IMR-90 (cell line): ENCODE data around the gene TRABD2A.

ENCODE experiments used
- BHLHE40 ChIP-seq: fragments of 150-350 bp; IDR thresholded peaks from 2 replicates; pipeline ENCODE4 v1.6.1; 2016; ENCODE audit warnings: mild to moderate bottlenecking, low read depth, low read length
- CEBPB ChIP-seq: IDR thresholded peaks from 2 replicates; pipeline ENCODE4 v1.6.1; 2012; ENCODE audit warnings: low read depth, low read length, improper control_type of control experiment
- CTCF ChIP-seq: conservative IDR thresholded peaks from 2 replicates; pipeline ENCODE4 v1.5.1; 2012; ENCODE audit warnings: mild to moderate bottlenecking, low read depth, low read length, improper control_type of control experiment
- MAFK ChIP-seq: IDR thresholded peaks from 2 replicates; pipeline ENCODE4 v1.6.1; 2012; ENCODE audit warnings: low read depth, low read length, improper control_type of control experiment
- MAZ ChIP-seq: IDR thresholded peaks from 2 replicates; pipeline ENCODE4 v1.6.1; 2012; ENCODE audit warnings: low read depth, mild to moderate bottlenecking, low read length, improper control_type of control experiment, moderate library complexity, borderline replicate concordance
- MXI1 ChIP-seq: IDR thresholded peaks from 2 replicates; pipeline ENCODE4 v1.6.1; 2012; ENCODE audit warnings: low read depth, mild to moderate bottlenecking, low read length, moderate library complexity, borderline replicate concordance
- NFE2L2 ChIP-seq: fragments of 150-350 bp; IDR thresholded peaks from 2 replicates; pipeline ENCODE4 v1.6.1; 2016; ENCODE audit warnings: low read depth, mild to moderate bottlenecking, low read length
- POLR2A ChIP-seq: IDR thresholded peaks from 2 replicates; pipeline ENCODE4 v1.6.1; 2012; ENCODE audit warnings: mild to moderate bottlenecking, low read depth, low read length
- RAD21 ChIP-seq: IDR thresholded peaks from 2 replicates; pipeline ENCODE4 v1.6.1; 2012; ENCODE audit warnings: low read length, improper control_type of control experiment
- RCOR1 ChIP-seq: IDR thresholded peaks from 2 replicates; pipeline ENCODE4 v1.6.1; 2012; ENCODE audit warnings: mild to moderate bottlenecking, low read length, improper control_type of control experiment; ENCODE audit not compliant: insufficient replicate concordance
- RFX5 ChIP-seq: IDR thresholded peaks from 2 replicates; pipeline ENCODE4 v1.8.0; 2012; ENCODE audit warnings: low read depth, mild to moderate bottlenecking, low read length, moderate library complexity
- SMC3 ChIP-seq: fragments of 150-350 bp; IDR thresholded peaks from 2 replicates; pipeline ENCODE4 v1.6.1; 2016; ENCODE audit warnings: low read depth, mild to moderate bottlenecking, antibody characterized with exemption, low read length, moderate library complexity
- TF ChIP-seq, protein P1 (sequence below): fragments of 150-350 bp; IDR thresholded peaks from 2 replicates; pipeline ENCODE4 v1.6.1; 2016; ENCODE audit warnings: low read depth, mild to moderate bottlenecking, low read length, moderate library complexity, borderline replicate concordance
- TF ChIP-seq, protein P2 (sequence below): fragments of 150-350 bp; IDR thresholded peaks from 2 replicates; pipeline ENCODE4 v1.6.1; 2017; ENCODE audit warnings: mild to moderate bottlenecking, antibody characterized with exemption, low read length, low read depth

GRCh38 chr2:84821806-84822205, 59.1 kb downstream of the TRABD2A start:
- TF ChIP-seq CTCF, result no peak
- TF ChIP-seq POLR2A, result no peak
- no peak for TF ChIP-seq RFX5
- no peak for TF ChIP-seq MXI1
- TF ChIP-seq, protein P1, sequence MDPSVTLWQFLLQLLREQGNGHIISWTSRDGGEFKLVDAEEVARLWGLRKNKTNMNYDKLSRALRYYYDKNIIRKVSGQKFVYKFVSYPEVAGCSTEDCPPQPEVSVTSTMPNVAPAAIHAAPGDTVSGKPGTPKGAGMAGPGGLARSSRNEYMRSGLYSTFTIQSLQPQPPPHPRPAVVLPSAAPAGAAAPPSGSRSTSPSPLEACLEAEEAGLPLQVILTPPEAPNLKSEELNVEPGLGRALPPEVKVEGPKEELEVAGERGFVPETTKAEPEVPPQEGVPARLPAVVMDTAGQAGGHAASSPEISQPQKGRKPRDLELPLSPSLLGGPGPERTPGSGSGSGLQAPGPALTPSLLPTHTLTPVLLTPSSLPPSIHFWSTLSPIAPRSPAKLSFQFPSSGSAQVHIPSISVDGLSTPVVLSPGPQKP, result no peak
- no peak for TF ChIP-seq MAFK
- no peak for TF ChIP-seq CEBPB
- TF ChIP-seq SMC3, result no peak
- TF ChIP-seq RAD21, result no peak
- no peak for TF ChIP-seq RCOR1
- no peak for TF ChIP-seq BHLHE40
- TF ChIP-seq, protein P2, sequence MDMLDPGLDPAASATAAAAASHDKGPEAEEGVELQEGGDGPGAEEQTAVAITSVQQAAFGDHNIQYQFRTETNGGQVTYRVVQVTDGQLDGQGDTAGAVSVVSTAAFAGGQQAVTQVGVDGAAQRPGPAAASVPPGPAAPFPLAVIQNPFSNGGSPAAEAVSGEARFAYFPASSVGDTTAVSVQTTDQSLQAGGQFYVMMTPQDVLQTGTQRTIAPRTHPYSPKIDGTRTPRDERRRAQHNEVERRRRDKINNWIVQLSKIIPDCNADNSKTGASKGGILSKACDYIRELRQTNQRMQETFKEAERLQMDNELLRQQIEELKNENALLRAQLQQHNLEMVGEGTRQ, result no peak
- TF ChIP-seq MAZ, result no peak
- TF ChIP-seq NFE2L2, result no peak
